NCI-H510A (cell line): ENCODE measurements around the gene FDX2.
"Not testable (repeated sequence)": the region's sequence is repeated elsewhere in the genome, so short reads cannot be mapped to it uniquely, and the experiment has no call there.

Source experiments
- DNase-seq: peaks from one replicate; lab custom pipeline; 2025; lab: John Stamatoyannopoulos, UW

Gene FDX2

DNA sequence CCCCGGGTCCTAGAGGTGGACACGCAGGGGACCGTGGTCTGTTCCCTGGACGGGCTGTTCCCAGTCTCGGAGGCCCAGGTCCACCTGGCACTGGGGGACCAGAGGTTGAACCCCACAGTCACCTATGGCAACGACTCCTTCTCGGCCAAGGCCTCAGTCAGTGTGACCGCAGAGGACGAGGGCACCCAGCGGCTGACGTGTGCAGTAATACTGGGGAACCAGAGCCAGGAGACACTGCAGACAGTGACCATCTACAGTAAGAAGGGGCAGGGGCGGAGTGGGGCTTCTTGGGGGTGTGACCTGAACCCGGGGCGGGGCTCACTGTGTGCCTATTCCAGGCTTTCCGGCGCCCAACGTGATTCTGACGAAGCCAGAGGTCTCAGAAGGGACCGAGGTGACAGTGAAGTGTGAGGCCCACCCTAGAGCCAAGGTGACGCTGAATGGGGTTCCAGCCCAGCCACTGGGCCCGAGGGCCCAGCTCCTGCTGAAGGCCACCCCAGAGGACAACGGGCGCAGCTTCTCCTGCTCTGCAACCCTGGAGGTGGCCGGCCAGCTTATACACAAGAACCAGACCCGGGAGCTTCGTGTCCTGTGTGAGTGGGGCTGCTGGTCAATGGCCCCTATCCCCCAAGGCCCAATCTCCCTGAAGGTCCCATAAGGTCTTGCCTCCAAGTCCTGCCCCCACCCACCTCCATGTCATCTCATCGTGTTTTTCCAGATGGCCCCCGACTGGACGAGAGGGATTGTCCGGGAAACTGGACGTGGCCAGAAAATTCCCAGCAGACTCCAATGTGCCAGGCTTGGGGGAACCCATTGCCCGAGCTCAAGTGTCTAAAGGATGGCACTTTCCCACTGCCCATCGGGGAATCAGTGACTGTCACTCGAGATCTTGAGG lies 31.5 kb downstream of the FDX2 start:
- no peak for DNase-seq

DNA sequence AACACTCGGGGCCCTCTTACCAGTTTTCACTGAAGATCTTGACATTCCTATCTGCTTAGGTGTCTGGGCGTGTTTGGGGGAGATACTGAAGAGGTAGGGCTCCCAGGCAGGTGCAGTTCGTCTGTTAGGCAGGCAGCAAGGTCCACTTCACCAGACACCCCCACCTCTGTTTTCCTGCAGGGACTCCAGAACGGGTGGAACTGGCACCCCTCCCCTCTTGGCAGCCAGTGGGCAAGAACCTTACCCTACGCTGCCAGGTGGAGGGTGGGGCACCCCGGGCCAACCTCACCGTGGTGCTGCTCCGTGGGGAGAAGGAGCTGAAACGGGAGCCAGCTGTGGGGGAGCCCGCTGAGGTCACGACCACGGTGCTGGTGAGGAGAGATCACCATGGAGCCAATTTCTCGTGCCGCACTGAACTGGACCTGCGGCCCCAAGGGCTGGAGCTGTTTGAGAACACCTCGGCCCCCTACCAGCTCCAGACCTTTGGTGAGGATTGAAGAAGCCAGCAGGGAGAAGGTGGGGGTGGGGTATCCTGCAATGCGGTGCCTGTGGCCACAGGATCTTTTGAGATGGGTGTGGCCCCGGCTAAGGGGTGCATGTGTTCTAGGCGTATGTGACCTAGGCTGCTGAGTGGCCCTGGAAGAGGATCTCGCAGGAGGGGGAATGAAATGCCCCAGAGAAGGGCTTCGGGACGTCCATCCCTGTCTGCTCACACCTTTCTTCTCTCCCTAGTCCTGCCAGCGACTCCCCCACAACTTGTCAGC lies 32.3 kb downstream of the FDX2 start:
- no peak for DNase-seq

GRCh38 chr19:10282043-10282442 lies 33.8 kb downstream of the FDX2 start:
- not testable (repeated sequence) for DNase-seq

GRCh38 chr19:10279737-10280442 lies 35.9 kb downstream of the FDX2 start:
- DNase-seq: no peak

GRCh38 chr19:10278935-10279334 lies 36.9 kb downstream of the FDX2 start:
- DNase-seq: no peak

DNA sequence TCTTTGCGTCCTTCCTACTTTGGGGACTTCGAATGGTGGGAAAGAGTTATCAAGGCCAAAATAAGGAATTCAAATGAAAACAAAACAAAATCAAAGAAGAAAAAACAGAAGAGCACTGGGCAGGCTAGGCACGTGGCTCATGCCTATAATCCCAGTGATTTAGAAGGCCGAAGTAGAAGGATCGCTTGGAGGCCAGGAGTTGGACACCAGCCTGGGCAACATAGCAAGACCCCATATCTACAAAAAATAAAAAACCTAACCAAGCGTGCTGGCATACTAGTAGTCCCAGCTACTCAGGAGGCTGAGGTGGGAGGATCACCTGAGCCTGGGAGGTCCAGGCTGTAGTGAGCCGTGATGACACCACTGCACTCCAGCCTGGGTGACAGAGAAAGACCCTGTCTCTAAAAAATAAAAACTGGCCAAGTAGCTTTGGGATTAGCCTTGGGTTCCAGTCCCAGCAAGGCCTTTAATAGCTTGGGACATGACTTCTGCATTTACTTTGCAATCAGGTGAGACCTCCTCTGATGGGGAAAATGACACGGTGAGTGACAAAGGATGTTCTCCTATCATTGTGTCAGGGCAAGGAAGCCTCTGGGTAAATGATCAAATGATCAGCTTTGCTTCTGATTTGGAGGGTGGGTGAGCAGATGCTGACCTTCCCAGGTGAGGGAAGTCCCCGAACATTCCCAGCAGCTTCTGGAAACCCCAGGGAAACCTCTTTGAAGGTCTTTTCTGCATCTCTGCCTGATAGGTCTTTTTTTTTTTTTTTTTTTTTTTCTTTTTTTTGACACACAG lies 37.8 kb downstream of the FDX2 start:
- DNase-seq: no peak

GRCh38 chr19:10274589-10274988 lies 41.2 kb downstream of the FDX2 start:
- DNase-seq: no peak

DNA sequence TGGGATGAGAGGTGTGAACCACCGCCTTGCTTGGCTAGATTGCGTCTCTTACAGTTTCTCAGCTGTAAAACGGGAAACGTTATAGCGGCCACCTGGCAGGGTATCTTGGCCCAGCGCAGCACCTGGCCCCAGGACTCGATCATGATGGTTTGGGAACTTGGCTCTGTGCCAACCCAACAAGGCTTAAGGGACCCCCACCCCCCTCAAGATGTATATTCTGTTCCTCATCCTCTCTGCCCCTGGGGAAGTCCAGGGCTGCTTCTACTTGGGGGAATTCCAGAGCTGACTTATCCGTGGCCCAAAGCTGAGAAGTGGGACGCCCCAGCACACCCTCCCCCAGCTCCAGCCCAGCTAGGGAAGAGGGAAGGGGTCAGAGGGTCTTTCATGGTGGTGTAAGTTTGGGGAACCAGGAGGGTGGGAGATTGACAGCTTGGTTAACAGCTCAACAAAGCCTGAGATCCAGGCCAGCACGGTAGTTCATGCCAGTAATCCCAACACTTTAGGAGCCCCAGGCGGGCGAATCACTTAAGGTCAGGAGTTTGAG lies 44.2 kb downstream of the FDX2 start:
- DNase-seq: no peak

- DNase-seq: no peak
Observed at GRCh38 chr19:10270616-10271394, 45.0 kb downstream of the FDX2 start, which contains the start of gene ICAM1. TSS of gene ICAM1 (plus strand) at chr19:10271120. CDS start at chr19:10271160, 40 bp downstream.

DNA sequence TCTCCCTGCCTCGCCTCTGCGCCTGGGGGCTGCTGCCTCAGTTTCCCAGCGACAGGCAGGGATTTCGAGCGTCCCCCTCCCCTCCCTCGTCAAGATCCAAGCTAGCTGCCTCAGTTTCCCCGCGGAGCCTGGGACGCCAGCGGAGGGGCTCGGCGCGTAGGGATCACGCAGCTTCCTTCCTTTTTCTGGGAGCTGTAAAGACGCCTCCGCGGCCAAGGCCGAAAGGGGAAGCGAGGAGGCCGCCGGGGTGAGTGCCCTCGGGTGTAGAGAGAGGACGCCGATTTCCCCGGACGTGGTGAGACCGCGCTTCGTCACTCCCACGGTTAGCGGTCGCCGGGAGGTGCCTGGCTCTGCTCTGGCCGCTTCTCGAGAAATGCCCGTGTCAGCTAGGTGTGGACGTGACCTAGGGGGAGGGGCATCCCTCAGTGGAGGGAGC lies 45.6 kb downstream of the FDX2 start:
- no peak for DNase-seq

DNA sequence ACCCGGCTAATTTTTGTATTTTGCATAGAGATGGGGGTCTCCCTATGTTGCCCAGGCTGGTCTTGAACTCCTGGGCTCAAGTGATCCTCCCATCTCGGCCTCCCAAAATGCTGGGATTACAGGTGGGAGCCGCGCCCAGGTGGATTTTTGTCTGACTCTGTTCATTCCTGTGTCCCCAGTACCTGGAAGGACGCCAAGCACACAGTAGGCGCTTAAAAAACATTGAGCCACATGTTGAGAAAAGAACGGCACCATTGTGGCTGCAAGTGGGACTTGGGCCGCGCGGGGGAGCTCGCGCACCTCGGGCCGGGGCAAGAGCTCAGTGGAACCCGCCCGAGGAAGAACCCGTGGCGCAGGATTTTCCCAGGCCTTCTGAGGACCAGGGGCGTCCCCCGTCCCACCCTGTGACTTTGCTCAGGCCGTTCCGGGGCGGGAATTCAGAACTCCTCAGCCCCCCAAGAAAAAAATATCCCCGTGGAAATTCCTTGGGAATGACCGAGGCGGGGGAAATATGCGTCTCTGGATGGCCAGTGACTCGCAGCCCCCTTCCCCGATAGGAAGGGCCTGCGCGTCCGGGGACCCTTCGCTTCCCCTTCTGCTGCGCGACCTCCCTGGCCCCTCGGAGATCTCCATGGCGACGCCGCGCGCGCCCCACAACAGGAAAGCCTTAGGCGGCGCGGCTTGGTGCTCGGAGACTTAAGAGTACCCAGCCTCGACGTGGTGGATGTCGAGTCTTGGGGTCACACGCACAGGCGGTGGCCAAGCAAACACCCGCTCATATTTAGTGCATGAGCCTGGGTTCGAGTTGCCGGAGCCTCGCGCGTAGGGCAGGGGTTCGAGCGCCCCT lies 46.3 kb downstream of the FDX2 start:
- no peak for DNase-seq

DNA sequence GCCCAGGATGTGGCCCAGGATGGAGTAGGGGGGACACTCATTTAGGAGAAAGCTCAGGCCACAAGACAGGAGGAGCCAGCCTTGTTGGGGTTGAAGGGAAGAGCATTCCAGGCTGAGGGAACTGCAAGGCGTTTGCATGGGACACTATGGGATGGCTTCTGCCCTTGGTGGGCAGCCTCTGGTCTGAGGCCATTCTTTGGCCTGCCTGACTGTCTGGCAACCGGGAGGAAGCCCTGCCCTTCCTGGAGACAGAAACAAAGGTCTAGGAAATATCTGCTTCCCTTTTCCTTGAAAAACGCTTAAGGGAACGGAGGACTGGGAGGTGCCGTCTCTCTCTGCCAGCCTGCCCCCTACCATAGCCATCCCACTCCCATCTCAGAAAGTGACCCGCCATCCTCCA lies 47.7 kb downstream of the FDX2 start:
- DNase-seq: no peak

DNA sequence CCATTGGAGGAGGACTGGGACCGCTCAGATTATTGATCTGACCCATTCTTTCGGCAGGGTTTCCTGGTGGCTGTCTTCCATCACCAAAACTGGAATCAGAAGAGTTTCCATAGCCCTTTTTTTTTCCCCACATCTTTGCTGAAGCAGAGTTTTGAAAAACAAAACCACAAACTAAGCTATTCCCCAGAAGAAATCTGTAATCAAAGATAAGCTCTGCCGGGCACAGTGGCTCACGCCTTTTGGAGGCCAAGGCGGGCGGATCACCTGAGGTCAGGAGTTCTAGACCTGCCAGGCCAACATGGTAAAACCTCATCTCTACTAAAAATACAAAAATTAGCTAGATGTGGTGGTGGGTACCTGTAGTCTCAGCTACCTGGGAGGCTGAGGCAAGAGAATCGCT lies 49.1 kb downstream of the FDX2 start:
- no peak for DNase-seq

GRCh38 chr19:10262771-10263170 lies 53.0 kb downstream of the FDX2 start:
- no peak for DNase-seq

GRCh38 chr19:10260141-10260584 lies 55.7 kb downstream of the FDX2 start:
- DNase-seq: peak; percentile 41
